Left ventricle myocardium inferior (tissue), 1 donor: ENCODE results near the gene DPYSL4. TPM values are rescaled to one million over a fixed set of nuclear protein-coding genes. Genes with fewer than 3 reads are reported as not detected.

Experiments
- DNase-seq: peaks from one replicate; pipeline ENCODE4 v3.0.0-alpha.2; 2020
- H3K27ac ChIP-seq: fragments of 200-600 bp; replicated peaks from 2 replicates; pipeline ENCODE4 v1.8.0; 2021
- H3K27me3 ChIP-seq: fragments of 200-600 bp; 2 replicates; pipeline ENCODE4 v1.8.0; 2021; ENCODE audit warnings: low read depth
- H3K36me3 ChIP-seq: fragments of 200-600 bp; 2 replicates; pipeline ENCODE4 v1.8.0; 2021
- H3K4me1 ChIP-seq: fragments of 200-600 bp; 2 replicates; pipeline ENCODE4 v1.8.0; 2021
- H3K4me3 ChIP-seq: fragments of 200-600 bp; 2 replicates; pipeline ENCODE4 v1.8.0; 2021; ENCODE audit warnings: mild to moderate bottlenecking, moderate library complexity
- H3K9me3 ChIP-seq: fragments of 200-600 bp; replicated peaks from 2 replicates; pipeline ENCODE4 v1.8.0; 2021
- CTCF ChIP-seq: fragments of 200-600 bp; IDR thresholded peaks from 2 replicates; pipeline ENCODE4 v1.8.0; 2021; ENCODE audit warnings: antibody characterized with exemption, mild to moderate bottlenecking, borderline replicate concordance
- intact Hi-C: fragments of 100-400 bp; cut with micrococcal nuclease; formaldehyde crosslinking; loops from one replicate; pipeline ENCODE4 v1.11.0; 2022
- total RNA-seq: library from RNA; stranded (reverse); fragmentation: NEBNext Ultra II Directional; extraction: Animal tissue kit (Norgen Biotek cat#: 25700); gene quantifications from one replicate; pipeline ENCODE4 v1.2.1, GENCODE V29; 2021
- donor health status: DM: no; HTN: yes; CAD: no; lungs with severe emphysema.

Gene DPYSL4
- total RNA-seq, 1 donor from 2014 or later, result 42.8 TPM

GRCh38 chr10:132254841-132255240, 68.1 kb downstream of the DPYSL4 start:
- no peak for TF ChIP-seq CTCF
- intact Hi-C loops, result no loop called here
- peaks cover 17% of the 10 kb centered on the region for H3K27me3 ChIP-seq
- no peak overlapping the region for H3K4me3 ChIP-seq
- H3K36me3 ChIP-seq, result no peaks in the 10 kb centered on the region
- no peak overlapping the region for H3K27ac ChIP-seq
- DNase-seq, result no peak
- no peaks in the 10 kb centered on the region for H3K9me3 ChIP-seq
- H3K4me1 ChIP-seq, result no peaks in the 10 kb centered on the region

Other genes starting within 250 kb of the DPYSL4 start
- 161 TPM for gene BNIP3, start 205.0 kb upstream of the DPYSL4 start, total RNA-seq
- gene JAKMIP3, start 121.0 kb upstream of the DPYSL4 start, total RNA-seq, result 1.7 TPM
- gene STK32C, start 121.0 kb downstream of the DPYSL4 start, total RNA-seq, result 4.4 TPM
- 3.8 TPM for gene LRRC27, start 145.2 kb downstream of the DPYSL4 start, total RNA-seq
- gene PWWP2B, start 210.3 kb downstream of the DPYSL4 start, total RNA-seq, result 17.2 TPM